ENCODE data around the gene MN1. TPM values are rescaled to one million over a fixed set of nuclear protein-coding genes. Genes with fewer than 3 reads are reported as not detected.
A peak's percentile ranks its signal among the peaks of the same experiment; 100 is the strongest.

The MN1 gene
- total RNA-seq, 1 donor from 2014 or later: 6.1 TPM

DNA sequence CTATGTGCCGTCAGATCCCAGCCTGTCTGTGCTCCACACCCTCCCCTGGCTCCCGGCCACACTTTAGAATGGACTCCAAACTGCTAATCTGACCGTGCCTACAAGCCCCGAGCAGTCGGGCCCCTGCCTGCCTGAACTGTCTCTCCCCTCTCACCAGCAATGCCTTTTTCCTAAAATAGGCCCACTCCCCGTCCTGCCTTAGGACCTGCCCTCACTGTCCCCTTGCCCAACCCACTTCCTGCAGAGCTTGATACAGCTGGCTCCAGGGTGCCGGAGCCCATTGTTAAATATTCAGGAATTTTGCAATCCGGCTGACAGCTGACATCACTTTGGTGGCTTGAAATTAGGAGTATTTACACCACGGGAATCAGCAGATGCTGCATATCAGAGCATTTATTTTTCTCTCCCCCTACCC, 21.4 kb downstream of the MN1 start:
- H3K4me3 ChIP-seq: no peak overlapping the region
- H3K9me3 ChIP-seq: no peaks in the 10 kb centered on the region
- H3K27ac ChIP-seq: no peak overlapping the region
- TF ChIP-seq, protein P1, sequence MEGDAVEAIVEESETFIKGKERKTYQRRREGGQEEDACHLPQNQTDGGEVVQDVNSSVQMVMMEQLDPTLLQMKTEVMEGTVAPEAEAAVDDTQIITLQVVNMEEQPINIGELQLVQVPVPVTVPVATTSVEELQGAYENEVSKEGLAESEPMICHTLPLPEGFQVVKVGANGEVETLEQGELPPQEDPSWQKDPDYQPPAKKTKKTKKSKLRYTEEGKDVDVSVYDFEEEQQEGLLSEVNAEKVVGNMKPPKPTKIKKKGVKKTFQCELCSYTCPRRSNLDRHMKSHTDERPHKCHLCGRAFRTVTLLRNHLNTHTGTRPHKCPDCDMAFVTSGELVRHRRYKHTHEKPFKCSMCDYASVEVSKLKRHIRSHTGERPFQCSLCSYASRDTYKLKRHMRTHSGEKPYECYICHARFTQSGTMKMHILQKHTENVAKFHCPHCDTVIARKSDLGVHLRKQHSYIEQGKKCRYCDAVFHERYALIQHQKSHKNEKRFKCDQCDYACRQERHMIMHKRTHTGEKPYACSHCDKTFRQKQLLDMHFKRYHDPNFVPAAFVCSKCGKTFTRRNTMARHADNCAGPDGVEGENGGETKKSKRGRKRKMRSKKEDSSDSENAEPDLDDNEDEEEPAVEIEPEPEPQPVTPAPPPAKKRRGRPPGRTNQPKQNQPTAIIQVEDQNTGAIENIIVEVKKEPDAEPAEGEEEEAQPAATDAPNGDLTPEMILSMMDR (IDR thresholded peaks at IDR 0.05): no peak
- no peak for TF ChIP-seq POLR2A (IDR thresholded peaks at IDR 0.05)
- TF ChIP-seq POLR2AphosphoS5 (IDR thresholded peaks at IDR 0.05; ENCODE audit: insufficient read depth in 1 of 2, low read depth in 1 of 2): no peak
- H3K4me1 ChIP-seq: peaks cover 30% of the 10 kb centered on the region
- no peak for DNase-seq (ENCODE audit: extremely low spot score in 2 of 2)
- no peaks in the 10 kb centered on the region for H3K27me3 ChIP-seq
- H3K36me3 ChIP-seq: no peaks in the 10 kb centered on the region
- intact Hi-C loops (cut with DNase I): no loop called here

DNA sequence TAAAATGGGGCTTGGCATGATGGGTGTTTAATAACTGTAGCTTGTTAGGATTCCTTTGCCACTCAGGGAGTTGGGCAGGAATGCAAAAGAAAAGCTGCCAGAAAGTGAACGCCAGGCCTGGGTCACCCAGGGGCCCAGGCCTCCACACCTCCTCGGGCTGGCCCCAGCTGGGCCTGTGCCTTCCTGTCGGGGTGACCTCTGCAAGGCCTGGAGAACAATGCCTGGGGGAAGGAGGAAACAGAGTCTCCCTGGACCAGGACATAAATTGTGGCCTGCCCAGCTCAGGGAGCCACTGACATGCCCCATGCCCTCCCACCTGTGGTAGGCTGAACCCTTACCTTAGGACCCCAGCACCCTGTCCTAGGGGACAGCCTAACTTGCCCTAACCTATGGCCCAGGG, 21.9 kb downstream of the MN1 start:
- no peak overlapping the region for H3K4me3 ChIP-seq
- no peak overlapping the region for H3K27ac ChIP-seq
- H3K9me3 ChIP-seq: no peaks in the 10 kb centered on the region
- peaks cover 32% of the 10 kb centered on the region for H3K4me1 ChIP-seq
- H3K27me3 ChIP-seq: no peaks in the 10 kb centered on the region
- DNase-seq (ENCODE audit: extremely low spot score in 2 of 2): no peak
- TF ChIP-seq POLR2A (IDR thresholded peaks at IDR 0.05): no peak
- no peak for TF ChIP-seq POLR2AphosphoS5 (IDR thresholded peaks at IDR 0.05; ENCODE audit: insufficient read depth in 1 of 2, low read depth in 1 of 2)
- TF ChIP-seq, protein P1 (IDR thresholded peaks at IDR 0.05): no peak
- intact Hi-C loops (cut with DNase I): no loop called here
- H3K36me3 ChIP-seq: no peaks in the 10 kb centered on the region

DNA sequence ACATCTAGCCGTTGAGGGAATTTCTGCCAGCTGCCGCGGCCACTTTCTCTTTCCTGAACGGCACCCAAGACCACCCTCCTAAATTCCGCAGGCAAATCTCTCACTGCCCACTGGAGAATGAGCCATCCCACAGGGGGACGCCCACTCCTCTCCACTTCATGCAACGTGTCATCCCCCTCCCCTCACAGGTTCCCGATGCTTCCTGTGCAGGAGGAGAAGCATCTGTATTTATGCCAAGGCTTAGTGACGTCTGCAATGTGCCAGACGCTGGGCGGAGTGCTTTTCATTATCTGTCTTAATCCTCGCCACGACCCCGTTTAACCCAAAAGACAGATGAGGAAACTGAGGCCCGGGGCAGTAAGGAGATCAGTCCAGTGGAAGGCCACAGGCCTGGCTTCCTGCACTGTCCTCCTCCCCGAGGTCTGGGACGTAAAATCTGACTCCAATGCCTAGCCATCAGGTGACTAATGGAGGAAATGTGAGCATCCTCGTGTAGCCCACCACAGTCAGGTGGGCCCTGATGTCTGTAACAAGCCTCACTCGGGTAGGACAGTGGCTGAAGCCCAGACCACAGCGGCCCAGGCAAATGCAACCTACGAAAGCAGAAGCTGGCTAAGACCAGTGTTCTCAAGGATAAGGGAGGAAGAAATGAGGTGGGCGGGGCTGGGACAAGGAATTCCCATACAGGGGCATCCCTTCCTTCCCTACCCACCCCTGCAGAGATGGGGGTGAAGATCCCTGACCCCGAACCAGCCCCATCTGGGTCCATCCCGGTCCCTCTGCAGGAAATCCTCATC, 23.1 kb downstream of the MN1 start:
- intact Hi-C loops (cut with DNase I): no loop called here
- peak overlapping the region in 1 of 2 donors; percentile 12 for H3K4me3 ChIP-seq
- no peaks in the 10 kb centered on the region for H3K9me3 ChIP-seq
- no peaks in the 10 kb centered on the region for H3K27me3 ChIP-seq
- H3K36me3 ChIP-seq: no peaks in the 10 kb centered on the region
- H3K4me1 ChIP-seq: peaks cover 32% of the 10 kb centered on the region
- TF ChIP-seq POLR2A (IDR thresholded peaks at IDR 0.05): no peak
- DNase-seq (ENCODE audit: extremely low spot score in 2 of 2): no peak
- H3K27ac ChIP-seq: peak overlapping the region; percentile 15

DNA sequence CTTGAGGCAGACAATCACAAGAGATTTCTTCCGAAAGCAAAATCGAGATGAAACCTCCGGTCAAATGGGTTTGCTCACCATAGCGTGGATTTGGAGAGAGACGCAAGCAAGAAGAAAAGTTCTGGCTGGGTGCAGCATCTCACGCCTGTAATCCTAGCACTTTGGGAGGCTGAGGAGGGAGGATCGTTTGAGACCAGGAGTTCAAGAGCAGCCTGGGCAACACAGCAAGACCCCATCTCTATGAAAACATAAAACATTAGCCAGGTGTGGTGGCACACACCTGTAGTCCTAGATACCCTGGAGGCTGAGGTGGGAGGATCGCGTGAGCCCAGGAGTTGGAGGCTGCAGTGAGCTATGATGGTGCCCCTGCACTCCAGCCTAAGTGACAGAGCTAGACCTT, 24.4 kb downstream of the MN1 start:
- Histone ChIP-seq H3K9me3 (no peaks in the 10 kb centered on the region), H3K4me1 (peaks cover 32% of the 10 kb centered on the region), H3K4me3 (no peak overlapping the region), H3K36me3 (no peaks in the 10 kb centered on the region), H3K27me3 (no peaks in the 10 kb centered on the region), H3K27ac (peak overlapping the region; percentile 76)
- TF ChIP-seq POLR2AphosphoS5 (IDR thresholded peaks at IDR 0.05; ENCODE audit: insufficient read depth in 1 of 2, low read depth in 1 of 2): no peak
- TF ChIP-seq POLR2A (IDR thresholded peaks at IDR 0.05): no peak
- TF ChIP-seq, protein P1 (IDR thresholded peaks at IDR 0.05): no peak
- DNase-seq (ENCODE audit: extremely low spot score in 2 of 2): no peak
- intact Hi-C loops (cut with DNase I): no loop called here

DNA sequence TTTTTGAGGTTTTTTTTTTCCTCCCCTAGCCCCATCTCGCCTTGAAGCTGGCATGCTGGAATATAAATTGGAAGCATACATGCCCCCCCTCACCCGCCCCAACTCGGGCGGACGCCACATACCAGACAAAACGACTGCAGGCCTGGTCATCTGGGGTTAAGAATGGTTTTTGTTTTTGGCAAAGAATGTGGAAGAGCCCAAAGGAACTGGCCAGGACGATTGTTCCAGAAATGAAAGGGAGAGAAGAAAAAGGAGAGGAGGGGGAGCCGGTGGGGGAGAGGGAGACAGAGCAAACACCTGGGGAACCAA, 25.0 kb downstream of the MN1 start:
- peak overlapping the region; percentile 76 for H3K27ac ChIP-seq
- H3K4me3 ChIP-seq: peak overlapping the region in 1 of 2 donors; percentile 14
- no peaks in the 10 kb centered on the region for H3K36me3 ChIP-seq
- DNase-seq (ENCODE audit: extremely low spot score in 2 of 2): no peak
- intact Hi-C loops (cut with DNase I): no loop called here
- TF ChIP-seq POLR2A (IDR thresholded peaks at IDR 0.05): no peak
- TF ChIP-seq, protein P1 (IDR thresholded peaks at IDR 0.05): no peak
- H3K9me3 ChIP-seq: no peaks in the 10 kb centered on the region
- peaks cover 32% of the 10 kb centered on the region for H3K4me1 ChIP-seq
- H3K27me3 ChIP-seq: no peaks in the 10 kb centered on the region

Data from vagina (tissue), 2 donors.